Activated CD4-positive, alpha-beta T cell treated with anti-CD3 and anti-CD28 coated beads, Interleukin-2, amount 50 U/mL, for 16 hours (primary cell): ENCODE measurements around the gene PAQR5.
A peak's percentile ranks its signal among the peaks of the same experiment; 100 is the strongest.
"Not testable (repeated sequence)": the region's sequence is repeated elsewhere in the genome, so short reads cannot be mapped to it uniquely, and the experiment has no call there.

Experiments
- DNase-seq: peaks from one replicate; pipeline ENCODE4 v3.0.0-alpha.2; 2020

Gene PAQR5

GRCh38 chr15:69317392-69317841 lies 18.7 kb downstream of the PAQR5 start:
- DNase-seq = no peak

DNA sequence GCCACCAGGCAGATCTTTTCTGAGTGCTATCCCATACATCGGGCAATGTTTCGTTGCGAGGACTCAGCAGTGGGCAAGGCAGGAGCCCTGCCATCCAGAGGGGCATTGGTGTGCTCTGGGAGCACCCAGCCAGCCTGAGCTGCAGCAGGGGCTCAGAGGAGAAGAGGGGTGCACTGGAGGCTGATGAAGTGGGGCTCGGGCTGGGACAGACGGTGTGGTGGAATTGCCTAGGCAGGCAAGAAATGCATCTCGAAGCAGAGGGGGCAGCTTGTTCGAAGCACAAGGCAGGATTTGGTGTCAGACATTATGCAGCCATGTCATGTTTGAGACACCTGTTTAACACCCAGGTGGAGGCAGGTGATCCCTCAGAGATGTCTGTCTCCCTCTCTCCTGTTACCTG lies 19.3 kb downstream of the PAQR5 start:
- DNase-seq = no peak

DNA sequence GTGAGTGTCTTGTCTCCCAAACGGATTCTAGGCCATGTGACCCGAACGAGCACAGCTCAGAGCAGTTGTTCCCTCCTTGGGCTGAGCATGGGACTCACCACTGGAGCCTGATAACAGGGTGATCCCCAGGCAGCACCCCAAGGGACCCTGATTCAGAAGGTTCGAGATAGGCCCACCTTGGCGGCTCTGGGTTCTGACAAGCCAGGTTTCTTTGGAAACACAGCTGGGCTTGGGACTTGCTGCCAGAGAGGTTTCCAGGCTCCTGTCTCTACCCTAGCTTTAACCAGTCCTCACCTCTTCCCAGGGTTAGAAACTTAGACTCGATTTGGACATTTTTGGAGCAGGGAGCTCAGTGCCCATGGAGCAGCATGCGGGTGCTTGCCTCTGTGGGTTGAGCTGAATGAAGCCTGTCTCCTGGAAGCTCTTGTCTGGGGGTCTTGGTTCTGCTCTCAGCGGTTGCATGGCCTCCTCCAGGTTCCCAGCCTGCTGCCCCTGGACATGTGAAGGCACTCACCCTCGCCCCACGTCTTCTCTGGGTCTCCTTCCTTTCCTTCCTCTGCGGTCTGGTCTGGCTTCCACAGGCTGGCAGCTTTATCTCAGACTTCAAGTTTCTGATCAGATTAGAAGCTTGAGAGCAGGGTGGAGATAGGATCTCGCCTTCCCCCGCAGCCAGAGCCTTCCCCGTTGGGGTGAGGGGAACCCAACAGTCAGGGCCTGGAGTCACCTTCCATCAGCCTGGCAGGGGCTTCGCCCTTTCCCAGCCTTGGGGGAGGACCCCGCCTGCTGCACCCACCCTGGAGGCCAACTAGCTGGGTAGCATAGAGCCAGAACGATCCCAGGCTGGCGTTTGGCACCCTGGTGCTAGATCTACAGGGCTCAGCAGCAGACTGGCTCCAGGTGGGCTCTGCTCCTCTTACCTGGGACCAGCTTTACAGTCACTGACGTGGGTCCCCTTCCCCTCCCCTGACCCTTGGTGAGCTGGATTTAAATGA lies 21.0 kb downstream of the PAQR5 start:
- DNase-seq = peak; percentile 26

GRCh38 chr15:69320977-69321554 lies 22.4 kb downstream of the PAQR5 start:
- DNase-seq = peak; percentile 62

DNA sequence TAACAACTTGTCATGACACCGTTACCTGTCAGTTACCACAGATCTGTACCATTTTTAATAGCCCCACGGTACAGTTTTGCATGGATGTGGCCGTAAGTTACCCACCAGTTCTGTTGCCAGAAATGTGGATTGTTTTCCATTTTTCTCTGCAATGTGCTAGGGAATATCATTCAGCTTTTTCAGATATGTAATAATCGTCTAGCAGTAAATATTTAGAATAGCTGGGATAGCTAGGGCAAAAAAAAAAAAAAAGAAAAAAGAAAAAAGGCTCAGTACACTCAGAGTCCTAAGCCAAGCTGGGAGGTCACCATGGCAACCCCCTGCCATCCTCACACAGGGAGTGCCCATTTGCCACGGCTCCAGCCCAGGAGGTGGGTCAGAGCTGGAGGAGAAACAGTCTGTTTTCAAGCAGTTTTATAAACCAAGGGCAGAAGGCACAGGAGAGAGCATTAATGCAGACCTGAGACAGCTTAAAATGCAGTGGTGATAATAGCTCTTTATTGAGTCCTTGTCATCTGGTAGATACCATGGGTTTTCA lies 25.2 kb downstream of the PAQR5 start:
- no peak for DNase-seq

DNA sequence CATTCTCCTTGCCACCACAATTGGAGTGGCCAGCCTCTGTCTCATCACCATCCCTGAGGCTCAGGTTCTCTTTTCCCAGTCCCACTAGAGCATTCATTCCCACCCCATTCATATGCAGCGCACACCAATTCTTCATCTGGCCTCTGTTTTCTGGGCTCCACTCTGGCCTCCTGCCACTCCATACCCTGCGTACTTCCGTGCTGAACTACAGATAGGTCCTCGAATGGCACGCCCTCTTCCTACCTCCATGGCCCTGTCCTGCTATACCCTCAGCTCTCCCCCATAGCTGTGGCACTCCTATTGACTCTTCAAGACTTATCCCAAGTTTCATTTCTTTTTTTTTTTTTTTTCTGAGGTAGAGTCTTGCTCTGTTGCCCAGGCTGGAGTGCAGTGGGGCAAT lies 25.9 kb downstream of the PAQR5 start:
- DNase-seq = no peak

GRCh38 chr15:69325456-69325971 lies 26.8 kb downstream of the PAQR5 start:
- no peak for DNase-seq

GRCh38 chr15:69328080-69328479 lies 29.4 kb downstream of the PAQR5 start:
- no peak for DNase-seq

DNA sequence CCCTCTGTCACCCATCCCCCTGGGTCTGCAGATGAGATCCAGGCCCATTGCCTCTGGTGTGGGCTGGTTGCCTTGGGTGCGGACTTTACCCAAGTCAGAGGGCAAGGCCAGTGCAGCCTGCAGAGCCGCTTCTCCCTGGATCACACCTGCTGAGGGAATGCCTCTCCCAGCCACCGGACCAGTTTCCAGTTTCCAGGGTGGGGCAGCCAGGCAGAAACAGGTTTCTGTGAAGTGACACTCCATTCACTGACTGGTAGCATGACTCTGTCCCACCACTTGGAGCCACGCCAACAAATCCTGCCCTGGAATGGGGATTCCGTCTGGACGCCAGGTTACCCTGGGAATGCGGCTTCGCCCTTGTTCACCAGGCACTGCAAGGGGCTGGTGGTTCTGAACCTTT lies 30.0 kb downstream of the PAQR5 start:
- DNase-seq = no peak

GRCh38 chr15:69337138-69337537 lies 38.4 kb downstream of the PAQR5 start:
- no peak for DNase-seq

DNA sequence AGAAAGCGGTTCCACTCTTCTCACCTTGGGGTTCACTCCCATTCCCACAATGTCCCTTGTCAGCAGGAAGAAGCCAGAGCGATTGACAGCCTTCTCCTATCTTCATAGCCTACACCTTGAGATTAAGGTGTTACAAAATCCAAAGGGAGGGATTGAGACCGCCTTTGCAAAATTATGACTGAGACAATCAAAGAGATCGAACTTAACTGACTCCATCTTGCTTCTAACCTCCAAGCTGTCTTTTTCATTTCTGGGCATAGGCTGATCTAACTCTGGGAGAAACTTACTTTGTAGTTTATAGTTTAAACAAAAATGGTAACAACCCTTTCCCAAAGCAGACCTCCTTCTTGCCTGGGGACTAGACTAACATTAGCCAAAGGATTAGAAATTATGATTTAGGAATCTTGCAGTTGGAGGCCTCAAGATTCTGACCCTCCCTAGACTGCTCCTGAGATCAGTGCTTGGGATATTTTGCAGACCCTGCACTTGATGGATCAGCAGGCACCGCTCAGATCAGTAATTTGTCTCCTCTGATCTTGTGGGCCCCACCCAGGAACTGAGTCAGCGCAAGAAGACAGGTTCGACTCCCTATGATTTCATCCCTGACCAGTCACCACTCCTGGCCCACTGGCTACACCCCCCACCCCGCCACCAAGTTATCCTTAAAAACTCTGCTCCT lies 40.0 kb downstream of the PAQR5 start:
- DNase-seq = no peak

DNA sequence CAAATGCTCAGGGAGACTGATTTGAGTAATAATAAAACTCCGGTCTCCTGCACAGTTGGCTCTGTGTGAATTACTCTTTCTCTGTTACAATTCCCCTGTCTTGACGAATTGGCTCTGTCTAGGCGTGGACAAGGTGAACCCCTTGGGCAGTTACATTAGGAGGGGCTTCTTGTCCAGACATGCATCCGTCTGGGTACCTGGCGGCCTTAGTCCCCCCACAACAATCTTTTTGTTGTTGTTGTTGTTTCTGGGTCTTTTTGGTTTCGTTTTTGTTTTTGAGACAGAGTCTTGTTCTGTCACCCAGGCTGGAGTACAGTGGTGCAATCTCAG lies 40.5 kb downstream of the PAQR5 start:
- not testable (repeated sequence) for DNase-seq

- DNase-seq = no peak
Measured at GRCh38 chr15:69340243-69340900, 41.7 kb downstream of the PAQR5 start.

DNA sequence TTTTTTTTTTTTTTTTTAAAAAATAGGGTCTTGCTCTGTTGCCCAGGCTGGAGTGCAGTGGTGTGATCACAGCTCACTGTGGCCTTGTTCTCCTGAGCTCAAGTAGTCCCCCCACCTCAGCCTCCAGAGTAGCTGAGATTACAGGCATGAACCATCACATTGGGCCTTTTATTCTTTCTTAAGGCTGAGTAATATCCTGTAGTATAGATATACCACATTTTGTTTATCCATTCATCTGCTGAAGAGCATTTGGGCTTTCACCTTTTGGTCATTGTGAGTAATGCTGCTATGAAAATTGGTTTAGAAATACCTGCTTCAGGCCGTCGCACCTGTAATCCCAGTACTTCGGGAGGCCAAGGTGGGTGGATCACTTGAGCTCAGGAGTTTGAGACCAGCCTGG lies 42.6 kb downstream of the PAQR5 start:
- DNase-seq = no peak

DNA sequence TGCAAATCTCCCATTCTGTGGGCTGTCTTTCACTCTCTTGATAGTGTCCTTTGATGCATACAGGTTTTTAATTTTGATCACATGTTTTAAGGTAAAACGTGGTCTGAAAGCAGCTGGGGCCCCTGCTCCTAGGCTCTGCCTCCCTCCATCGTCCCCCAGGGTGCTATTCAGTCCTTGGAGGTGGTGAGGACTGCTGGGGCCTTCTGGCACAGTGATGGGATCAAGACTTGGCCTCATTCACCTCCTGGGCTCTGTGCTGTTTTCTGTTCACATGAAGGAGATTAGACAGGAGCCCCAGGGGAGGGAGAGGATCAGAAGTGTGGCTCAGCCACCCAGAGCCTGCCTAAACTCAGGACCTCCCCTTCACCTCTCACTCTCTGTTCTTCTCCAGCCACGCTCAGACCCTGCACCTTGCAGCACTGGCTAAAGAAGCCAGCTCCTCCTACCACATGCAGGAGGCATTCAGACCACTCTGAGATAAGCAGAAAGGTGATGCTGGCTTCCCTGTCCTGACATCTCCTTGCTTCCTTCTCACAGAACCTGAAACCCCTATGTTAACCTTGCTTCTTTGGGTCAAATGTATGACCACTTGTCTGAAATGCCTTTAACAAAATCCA lies 43.9 kb downstream of the PAQR5 start:
- DNase-seq = no peak

GRCh38 chr15:69343133-69343532 lies 44.4 kb downstream of the PAQR5 start:
- DNase-seq = no peak

GRCh38 chr15:69344238-69344637 lies 45.5 kb downstream of the PAQR5 start:
- DNase-seq = no peak

DNA sequence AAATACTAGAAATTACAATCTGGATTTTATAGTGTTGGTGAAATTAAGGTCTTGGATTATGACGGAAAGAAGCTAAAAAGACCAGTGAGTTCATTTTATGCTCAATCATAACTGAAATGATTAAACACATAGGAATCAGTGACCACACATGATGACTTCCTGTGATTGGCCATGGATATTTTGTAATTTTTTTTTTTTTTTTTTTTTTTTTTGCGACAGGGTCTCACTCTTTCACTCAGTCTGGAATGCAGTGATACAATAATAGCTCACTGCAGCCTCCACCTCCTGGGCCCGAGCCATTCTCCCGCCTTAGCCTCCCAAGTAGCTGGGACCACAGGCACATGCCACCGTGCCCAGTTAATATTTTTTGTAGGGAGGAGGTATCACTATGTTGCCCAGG lies 47.4 kb downstream of the PAQR5 start:
- no peak for DNase-seq

GRCh38 chr15:69351333-69351732 lies 52.6 kb downstream of the PAQR5 start:
- DNase-seq = no peak

DNA sequence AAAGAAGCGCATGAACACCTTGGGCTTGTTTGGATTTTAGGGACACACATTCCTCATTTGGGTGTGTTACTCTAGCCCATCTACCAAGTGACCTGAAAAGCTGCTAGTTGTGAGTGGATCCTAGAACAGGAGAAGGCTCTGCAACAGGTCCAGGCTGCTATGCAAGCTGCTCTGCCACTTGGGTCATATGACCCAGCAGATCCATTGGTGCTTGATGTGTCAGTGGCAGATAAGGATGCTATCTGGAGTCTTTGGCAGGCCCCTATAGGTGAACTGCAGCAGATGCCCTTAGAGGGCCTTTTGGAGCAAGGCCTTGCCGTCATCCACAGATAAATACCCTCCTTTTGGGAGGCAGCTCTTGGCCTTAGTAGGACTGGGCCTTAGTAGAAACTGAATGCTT lies 53.2 kb downstream of the PAQR5 start:
- no peak for DNase-seq

DNA sequence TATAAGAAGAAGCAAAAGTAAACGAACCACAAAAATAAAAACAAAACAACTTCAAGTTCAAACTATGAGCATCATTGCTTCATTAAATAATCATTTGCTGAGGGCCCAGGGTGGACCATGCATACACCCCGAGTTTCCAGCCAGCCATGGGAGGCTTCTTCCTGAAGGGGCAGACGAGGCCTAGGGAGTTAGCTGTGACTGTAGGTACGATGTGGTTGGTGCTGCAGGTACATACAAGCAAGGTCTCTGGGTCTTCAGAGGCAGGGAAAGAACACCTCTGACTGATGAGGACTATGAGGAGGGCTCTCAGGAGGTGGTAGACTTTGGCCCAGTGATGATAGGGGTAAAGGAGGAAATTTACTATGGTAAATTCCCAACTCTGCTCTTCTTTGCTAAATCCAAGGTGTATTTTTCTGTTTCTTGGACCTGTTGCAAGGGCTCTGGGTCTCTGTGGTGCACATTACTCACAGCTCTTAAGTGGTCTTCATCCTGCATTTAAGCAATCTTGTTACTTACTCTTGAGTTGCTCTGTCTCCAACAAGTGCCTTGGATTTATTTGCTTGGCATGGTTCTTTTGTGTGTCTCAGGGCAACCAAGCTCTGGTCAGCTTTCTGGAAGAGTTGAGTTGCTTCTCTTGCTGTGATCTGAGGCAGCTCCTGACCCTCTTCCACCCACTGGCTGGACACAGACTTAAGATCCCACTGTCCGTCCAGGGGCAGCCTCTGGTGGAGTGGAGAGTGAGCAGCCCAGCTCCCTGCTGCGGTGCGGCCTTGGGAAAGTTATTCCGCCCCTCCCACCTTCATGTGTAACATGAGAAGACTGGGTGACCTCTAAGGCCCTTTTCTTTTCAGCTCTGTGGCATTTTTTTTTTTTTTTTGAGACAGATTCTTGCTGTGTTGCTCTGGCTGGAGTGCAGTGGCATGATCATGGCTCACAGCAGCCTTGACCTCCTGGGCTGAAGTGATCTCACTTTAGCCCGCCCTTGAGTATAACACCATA lies 59.4 kb downstream of the PAQR5 start:
- no peak for DNase-seq
